ENCODE data around the gene YDJC.
"Not testable (repeated sequence)": the region's sequence is repeated elsewhere in the genome, so short reads cannot be mapped to it uniquely, and the experiment has no call there.

DNA sequence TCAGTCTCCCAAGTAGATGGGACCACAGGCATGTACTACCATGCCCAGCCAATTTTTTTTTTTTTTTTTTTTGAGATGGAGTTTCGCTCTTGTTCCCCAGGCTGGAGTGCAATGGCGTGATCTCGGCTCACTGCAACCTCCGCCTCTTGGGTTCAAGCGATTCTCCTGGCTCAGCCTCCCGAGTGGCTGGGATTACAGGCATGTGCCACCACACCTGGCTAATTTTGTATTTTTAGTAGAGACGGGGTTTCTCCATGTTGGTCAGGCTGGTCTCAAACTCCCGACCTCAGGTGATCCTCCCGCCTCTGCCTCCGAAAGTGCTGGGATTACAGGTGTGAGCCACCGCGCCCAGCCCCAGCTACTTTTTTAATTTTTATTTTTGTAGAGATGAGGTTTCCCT, 49.0 kb upstream of the YDJC start:
- TF ChIP-seq CTCF (IDR thresholded peaks at IDR 0.05; ENCODE audit: control extremely low read depth in 1 of 3, insufficient read depth in 1 of 3, low read depth in 1 of 3, low read length in 3 of 3); BACH1 (IDR thresholded peaks at IDR 0.05; ENCODE audit: low read length); RBBP5 (IDR thresholded peaks at IDR 0.05; ENCODE audit: borderline replicate concordance, low read depth, low read length); RNF2 (IDR thresholded peaks at IDR 0.05; ENCODE audit: borderline replicate concordance, low read depth, low read length, missing control alignments, poor library complexity, severe bottlenecking); EZH2 (IDR thresholded peaks at IDR 0.05; ENCODE audit: low read depth, low read length, severe bottlenecking); POLR2A (IDR thresholded peaks at IDR 0.05; ENCODE audit: control extremely low read depth in 1 of 2, low read depth in 2 of 2, low read length in 2 of 2); RAD21 (IDR thresholded peaks at IDR 0.05 in 1 of 2, conservative IDR thresholded peaks at IDR 0.05 in 1 of 2; ENCODE audit: low read depth in 2 of 2, low read length in 2 of 2); SUZ12 (IDR thresholded peaks at IDR 0.05; ENCODE audit: low read length); EP300 (IDR thresholded peaks at IDR 0.05; ENCODE audit: borderline replicate concordance in 1 of 2, low read depth in 2 of 2, low read length in 2 of 2); BRCA1 (IDR thresholded peaks at IDR 0.05; ENCODE audit: low read depth, low read length): not testable (repeated sequence)

All from H1 (cell line).